Measurements from ENCODE around the gene ZBED5.
A peak's percentile ranks its signal among the peaks of the same experiment; 100 is the strongest.
"Not testable (repeated sequence)": the region's sequence is repeated elsewhere in the genome, so short reads cannot be mapped to it uniquely, and the experiment has no call there.

Gene ZBED5

DNA sequence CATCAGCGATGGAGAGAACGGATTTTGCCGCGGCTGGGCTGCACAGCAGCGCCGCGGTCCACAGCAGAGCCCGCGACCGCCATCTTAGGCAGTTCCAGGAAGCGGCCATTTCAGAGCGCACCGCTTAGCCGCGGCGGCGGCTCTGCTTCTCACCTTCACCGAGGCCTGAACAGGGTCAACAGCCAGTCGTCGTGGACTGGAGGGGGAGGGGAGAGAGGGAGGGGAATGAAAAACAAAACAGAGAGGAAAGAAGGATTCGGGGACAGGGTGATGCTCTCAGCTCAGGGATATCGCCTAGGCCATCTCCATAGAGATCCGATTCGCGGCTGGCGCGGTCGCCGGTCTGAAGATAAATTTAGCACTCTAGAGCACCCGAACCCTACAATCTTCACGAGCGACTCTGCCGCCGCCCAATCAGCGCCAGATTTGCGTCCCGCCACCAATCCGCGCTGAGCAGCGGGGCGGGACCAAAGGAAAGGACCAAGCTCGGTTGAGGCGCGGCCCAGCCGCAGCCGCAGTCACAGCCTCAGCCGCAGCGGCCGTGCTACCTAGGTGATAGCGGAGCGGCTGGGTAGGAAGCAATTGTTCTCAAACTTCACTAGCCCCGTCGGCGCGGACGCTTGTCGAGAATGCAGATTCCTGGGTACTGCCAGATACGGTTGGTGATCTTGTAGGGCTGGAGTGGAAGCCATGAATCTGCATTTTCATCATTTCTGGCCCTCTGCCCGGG lies at the start of gene ZBED5:
TSS of gene ZBED5 (minus strand) at position 345 of the 730 bp plus-strand sequence. CDS start 3,108 bp downstream, outside the sequence.
- peak; percentile 97 for DNase-seq (ENCODE audit: low spot score)

DNA sequence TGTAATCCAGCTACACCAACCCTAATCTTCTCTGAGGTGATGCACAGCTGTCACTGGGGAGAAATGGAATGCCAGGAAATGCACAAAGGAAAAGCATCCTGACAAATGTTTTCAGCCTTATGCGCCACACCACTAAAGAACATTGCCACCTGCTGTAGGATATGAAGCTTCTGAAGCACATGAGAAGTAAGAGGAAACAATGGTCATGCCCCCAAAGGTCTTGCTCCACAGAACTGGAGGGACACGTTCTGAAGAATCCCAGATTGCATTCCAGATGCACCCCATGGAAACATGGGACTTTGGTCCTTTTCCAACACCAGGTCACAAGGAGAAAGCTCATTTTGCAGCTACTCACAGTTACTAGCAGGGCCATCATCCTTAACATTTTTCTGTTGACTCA lies 48.7 kb upstream of the ZBED5 start:
- DNase-seq (ENCODE audit: low spot score): peak; percentile 49

DNA sequence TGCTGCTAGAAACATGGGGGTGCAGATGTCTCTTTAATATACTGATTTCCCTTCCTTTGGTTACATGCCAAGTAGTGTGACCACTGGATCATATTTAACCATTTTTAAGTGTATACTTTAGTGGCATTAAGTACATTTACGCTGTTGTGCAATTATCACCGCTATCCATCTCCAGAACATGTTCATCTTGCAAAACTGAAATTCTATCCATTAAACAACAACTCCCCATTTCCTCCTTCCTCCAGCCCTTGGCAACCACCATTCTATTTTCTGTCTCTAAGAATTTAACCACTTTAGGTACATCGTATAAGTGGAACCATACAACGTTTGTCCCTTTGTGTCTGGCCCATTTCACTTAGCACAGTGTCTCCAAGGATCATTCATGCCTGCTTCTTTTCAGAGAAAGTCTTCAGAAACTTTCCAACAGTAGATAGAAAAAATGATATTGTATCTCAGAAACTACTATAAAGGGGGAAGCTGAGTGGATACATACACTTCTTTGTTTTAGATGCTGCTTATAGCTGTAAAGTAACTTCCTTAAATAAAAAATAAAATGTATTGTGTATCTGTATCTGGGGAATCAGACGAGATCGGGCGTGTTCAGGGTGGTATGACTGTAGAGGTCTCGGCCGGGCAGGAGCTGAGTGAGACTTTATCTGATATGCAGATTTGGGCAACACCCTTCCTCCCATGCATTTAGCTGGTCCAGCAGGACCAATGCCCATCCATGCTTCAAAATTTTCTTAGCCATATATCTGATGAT lies 44.6 kb upstream of the ZBED5 start:
- DNase-seq (ENCODE audit: low spot score): no peak

DNA sequence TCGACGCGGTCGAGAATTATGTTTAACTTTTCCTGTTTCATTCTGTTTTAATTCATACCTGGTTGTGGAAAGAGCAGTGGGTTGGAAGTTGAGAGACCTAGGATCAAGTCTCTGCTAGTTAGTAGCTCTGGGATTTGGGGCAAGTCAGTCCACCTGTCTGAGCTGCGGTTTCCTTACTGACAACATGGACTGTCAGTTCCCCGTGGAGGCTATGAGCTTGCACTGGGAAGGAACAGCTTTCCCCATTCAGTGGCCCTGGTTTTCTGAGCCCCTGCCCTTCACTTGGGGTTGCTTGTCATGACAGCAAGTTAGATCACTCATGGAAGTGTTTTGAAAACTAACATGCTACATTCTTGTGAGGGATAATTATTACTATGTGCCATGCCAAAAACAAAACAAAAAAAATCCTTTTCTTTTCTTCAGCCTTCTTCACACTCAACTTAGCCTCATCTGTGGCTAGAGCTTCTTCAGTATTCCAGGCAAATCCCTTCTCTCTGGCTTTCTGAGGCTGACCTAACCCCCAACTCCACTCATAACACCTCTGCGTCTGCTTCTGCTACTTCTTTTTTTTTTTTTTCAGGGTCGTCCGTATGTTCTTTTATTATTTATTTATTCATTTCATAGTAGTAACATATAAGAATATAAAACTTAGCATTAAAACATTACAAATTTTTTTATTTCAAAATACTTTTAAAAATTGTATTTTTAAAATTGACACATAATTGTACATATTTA lies 43.0 kb upstream of the ZBED5 start:
- no peak for DNase-seq (ENCODE audit: low spot score)

DNA sequence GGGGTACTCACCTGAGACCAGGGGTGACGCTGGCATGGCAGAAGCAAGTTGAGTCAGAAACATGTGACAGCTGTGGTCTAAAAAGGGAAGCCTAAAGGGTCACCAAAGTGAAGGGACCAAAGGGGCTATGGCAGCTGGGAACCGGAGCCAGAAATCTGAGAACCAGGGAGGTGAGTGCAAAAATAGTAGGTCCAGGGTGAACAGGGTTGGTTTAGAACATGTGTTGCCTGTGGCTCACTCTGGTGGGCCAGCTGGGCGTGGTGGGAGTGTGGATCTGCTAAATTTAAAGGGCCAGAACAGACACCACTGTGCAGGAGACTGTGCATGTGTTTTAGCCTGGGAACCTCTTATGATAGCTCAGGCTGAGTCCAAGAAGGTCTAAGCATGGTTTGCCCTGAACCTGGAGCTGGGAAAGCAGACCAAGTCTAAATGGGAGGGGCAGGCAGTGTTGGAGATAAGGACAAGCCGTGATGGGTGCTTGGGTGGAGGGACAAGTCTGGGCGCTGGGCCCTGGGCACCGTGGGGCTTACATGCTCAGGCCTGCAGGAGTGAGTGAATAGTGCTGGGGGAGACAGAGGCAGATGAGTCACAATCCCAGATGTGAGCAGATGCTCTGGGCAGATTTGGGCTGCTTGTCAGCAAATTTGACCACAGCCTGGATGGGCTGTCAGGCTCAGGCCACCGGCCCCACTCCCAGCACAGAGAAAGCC lies 41.4 kb upstream of the ZBED5 start:
- no peak for DNase-seq (ENCODE audit: low spot score)

DNA sequence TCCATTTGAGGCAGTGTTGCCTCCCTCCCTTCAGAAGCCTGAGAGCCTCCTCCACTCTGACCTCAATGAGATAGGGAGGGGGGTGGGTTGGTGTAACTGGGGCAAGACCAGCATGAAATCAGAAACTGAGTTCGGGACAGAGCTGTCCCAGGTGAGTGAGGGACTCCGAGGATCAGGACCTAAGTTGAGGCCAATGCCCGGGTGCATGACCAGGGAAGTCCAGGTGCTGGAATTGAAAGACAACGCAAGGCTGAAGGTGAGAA lies 40.8 kb upstream of the ZBED5 start:
- DNase-seq (ENCODE audit: low spot score): no peak

DNA sequence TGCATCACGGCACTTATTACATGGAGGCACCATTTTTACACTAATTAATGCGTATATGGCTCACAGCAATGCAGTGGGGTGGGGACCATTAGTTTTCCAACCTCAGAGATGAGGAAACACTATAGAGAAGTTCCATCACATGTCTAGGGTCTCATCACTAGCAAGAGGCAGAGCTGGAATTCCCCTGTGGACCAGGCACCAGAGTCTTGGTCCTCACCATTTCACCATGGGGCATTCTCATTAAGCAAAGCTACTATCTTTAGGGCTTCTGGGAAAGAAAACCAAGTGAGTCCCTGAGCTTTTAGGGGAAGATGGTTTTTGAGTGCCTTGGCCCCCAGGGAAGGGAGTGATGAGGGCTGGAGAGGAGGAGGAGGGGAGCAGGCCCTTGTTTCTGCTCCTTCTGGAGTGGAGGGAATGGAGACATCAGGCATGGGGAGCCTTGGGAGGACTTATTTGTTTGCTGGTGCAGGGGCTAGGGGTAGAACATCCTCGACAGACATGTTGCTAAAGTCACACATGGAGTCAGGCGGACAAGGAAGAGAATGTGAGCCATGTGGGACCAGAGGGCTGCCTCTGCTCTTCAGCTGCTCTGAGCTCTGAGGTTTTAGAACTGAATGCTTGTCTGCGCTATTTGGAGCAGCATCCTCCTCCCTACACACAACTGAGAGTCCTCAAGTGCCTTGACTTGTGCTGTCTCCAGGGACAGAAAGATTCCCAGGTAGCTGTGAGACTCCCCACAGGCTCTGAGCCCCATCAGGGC lies 40.3 kb upstream of the ZBED5 start:
- DNase-seq (ENCODE audit: low spot score): no peak

DNA sequence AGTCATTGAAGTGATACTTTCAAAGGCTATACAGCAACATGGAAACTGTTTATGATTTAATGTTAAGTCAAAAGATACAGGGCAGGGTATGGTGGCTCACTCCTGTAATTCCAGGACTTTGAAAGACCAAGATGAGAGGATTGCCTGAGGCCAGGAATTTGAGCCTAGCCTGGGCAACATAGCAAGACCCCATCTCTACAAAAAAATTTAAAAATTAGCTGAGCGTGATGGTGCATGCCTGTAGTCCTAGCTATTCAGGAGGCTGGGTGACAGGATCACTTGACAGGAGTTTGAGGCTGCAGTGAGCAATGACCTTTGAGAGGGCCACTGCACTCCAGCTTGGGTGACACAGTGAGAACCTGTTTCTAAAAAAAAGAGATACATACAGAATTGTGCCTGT lies 39.3 kb upstream of the ZBED5 start:
- DNase-seq (ENCODE audit: low spot score): no peak

- DNase-seq (ENCODE audit: low spot score): no peak
These were observed 38.6 kb upstream of the ZBED5 start for GRCh38 chr11:10896493-10896892.

DNA sequence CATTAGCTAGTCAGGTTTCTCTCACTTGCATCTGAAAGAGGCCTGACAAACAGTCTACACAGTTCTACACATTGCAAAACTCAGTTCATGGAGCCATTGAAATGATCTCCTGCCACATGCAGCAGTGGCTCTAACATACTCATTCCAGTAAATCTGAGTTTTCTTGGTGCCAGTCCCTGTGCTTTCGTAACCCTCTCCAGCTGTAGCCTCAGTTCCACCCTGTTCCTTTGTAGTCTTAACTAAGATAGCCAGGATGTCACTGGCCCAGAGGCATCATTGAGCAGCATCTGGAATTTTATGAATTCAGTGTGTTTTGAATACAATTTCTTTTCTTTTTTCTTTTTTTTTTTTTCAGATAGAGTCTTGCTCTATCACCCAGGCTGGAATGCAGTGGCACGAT lies 37.4 kb upstream of the ZBED5 start:
- DNase-seq (ENCODE audit: low spot score): no peak

- DNase-seq (ENCODE audit: low spot score): no peak
These were observed 36.8 kb upstream of the ZBED5 start for GRCh38 chr11:10894666-10895065.

DNA sequence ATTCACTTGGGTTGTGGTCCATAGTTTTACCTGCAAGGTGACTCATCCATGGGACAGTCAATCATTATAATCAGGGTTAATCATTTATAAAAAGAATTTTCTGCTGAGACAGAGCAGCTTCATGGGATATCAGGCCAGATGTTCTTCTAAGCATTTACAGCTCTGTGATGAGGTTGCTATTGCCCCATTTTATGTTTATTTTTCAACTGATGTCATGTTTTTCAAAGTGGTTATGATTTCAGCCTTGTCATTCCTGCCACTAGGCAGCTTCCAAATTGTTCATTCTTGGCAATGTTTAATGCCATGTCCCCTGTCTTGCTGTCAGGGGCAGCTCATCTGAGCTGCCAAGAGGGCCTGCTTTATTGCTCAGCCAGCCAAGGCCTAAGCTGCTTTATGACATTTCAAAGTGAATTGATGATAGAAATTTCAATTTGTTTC lies 35.9 kb upstream of the ZBED5 start:
- peak; percentile 16 for DNase-seq (ENCODE audit: low spot score)

GRCh38 chr11:10892250-10892649 lies 34.4 kb upstream of the ZBED5 start:
- no peak for DNase-seq (ENCODE audit: low spot score)

DNA sequence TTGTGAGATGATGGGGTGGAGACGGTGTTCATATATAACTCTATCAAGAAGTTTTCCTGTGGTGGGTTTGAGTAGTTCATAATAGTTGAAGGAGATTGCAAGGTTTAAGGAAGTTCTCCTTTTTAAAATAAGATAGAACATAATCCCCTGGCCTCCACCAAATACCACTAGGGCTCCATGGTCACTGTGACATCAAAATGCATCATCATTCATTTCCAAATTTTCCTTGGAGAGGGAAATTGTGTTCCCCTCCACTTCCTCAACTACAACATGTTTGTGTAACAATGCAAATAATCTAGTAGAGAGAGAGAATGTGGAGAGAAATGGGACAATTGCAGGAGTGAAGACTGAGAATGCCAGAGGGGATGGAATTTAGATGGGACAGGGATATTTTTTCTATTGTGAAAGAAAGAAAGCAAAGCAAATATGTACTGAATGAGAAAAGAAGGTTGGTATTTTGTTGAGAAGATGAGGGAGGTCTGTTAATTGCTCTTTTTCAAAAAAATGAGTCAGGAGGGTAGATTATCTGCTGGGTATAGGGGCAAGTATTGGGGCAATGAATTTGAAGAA lies 33.4 kb upstream of the ZBED5 start:
- no peak for DNase-seq (ENCODE audit: low spot score)

DNA sequence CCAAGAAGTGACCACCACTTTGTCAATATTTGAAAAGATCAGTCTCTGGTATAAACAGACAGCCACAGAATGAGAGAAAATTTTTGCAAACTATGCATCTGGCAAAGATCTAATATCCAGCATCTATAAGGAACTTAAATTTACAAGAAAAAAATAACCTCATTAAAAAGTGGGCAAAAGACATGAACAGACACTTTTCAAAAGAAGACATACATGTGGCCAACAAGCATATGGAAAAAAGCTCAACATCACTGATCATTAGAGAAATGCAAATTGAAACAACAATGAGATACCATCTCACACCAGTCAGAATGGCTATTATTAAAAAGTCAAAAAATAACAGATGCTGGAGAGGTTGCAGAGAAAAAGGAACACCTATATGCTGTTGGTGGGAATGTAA lies 32.2 kb upstream of the ZBED5 start:
- not testable (repeated sequence) for DNase-seq (ENCODE audit: low spot score)

DNA sequence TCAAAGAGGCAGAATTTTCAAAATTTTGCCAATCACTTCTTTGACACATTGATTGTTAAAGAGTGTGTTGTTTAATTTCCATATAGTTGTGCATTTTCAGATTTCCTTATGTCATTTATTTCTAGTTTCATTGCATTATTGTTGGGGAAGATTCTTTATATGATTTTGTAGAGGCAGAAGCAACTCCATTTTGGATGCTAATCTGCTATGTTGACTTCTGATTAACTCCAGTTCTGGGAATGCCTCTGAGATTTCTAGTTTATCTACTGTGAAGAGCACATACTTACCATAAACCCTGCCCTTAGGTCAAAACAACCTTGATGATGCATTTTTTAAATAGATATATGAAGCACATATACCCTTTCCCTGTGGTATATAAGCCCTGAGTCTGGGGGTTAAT lies 29.5 kb upstream of the ZBED5 start:
- no peak for DNase-seq (ENCODE audit: low spot score)

DNA sequence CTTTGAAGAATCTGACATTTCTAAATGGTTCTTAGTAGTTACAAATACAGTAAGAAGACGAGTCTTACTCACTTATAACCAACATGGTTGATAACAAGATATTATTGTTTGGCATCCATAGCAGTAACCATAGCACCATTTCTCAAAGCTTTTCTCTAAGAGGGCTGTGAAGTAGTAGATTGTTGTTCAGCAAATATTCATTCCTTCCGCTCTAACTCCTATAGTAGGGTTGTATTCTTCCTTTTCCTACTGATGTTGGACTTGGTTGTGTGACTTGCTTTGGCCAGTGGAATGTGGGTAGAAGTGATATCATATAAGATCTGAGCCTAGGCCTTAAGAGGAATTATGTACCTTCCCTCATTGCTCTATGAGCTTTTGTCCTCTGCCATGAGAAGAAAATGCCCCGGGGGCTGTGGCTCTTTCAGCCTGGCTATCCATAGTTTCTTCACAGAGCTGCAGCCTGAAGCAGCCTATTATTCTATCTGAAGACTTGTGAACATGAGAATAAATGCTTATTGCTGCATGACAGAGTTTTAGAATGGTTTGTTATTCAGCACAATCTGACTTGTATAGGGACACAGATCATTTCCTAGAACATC lies 28.9 kb upstream of the ZBED5 start:
- DNase-seq (ENCODE audit: low spot score): no peak

- DNase-seq (ENCODE audit: low spot score): no peak
These were observed 28.0 kb upstream of the ZBED5 start for GRCh38 chr11:10885703-10886363.

DNA sequence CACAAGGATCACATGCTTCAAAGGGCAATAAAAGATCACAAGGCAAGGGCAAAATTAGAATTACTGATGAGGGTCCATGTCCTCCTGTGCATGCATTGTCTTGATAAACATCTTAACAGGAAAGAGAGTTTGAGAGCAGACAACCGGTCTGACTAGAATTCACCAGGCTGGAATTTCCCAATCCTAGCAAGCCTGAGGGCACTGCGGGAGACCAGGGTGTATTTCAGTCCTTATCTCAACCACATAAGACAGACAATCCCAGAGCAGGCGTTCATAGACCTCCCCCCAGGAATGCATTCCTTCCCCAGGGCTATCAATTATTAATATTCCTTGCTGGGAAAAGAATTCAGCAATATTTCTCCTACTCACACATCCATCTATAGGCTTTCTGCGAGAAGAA lies 26.4 kb upstream of the ZBED5 start:
- DNase-seq (ENCODE audit: low spot score): not testable (repeated sequence)

GRCh38 chr11:10881892-10882291 lies 24.0 kb upstream of the ZBED5 start:
- no peak for DNase-seq (ENCODE audit: low spot score)

All from RKO (cell line).